ENCODE data around the gene FPGS.
A peak's percentile ranks its signal among the peaks of the same experiment; 100 is the strongest.

Gene FPGS

DNA sequence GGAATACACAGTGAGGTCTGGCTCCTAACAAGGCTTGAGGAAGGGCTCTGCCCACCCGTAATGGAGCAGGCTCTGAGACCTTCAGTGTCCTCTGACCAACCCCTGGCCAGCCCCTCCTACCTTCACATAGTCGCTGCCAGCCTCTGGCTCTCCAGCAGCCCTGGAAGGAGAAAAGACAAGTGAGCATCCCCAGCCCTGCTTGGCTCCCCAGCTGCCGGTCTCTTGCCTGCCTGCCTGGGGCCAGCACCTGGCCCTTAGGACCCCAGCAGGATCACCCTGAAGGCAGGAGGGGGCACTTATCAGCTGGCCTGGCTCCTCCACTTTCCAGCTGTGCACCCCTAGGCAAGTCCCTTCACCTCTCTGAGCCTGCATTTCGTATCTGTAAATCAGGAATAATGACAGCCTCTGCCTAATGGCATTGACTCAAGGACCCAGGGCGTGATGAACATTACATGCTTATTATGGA, 41.2 kb upstream of the FPGS start:
- peak overlapping the region; percentile 36 for H3K27ac ChIP-seq (ENCODE audit: low read depth, low read length, severe bottlenecking)
- H3K9me3 ChIP-seq (ENCODE audit: control insufficient read depth, low read length): no peaks in the 10 kb centered on the region
- peaks cover 6% of the 10 kb centered on the region for H3K36me3 ChIP-seq (ENCODE audit: control insufficient read depth, insufficient read depth, low read length)
- 68 to 72% methylated on average over 4 of the region's 5 CpGs for WGBS, 2 experiments (ENCODE audit: insufficient coverage in 2 of 2)
- H3K4me3 ChIP-seq (ENCODE audit: extremely low read depth, insufficient read depth, low read length, poor library complexity, severe bottlenecking): no peak overlapping the region
- peaks cover 36% of the 10 kb centered on the region for H3K4me1 ChIP-seq (ENCODE audit: control insufficient read depth, insufficient read depth, low read length, poor library complexity, severe bottlenecking)

DNA sequence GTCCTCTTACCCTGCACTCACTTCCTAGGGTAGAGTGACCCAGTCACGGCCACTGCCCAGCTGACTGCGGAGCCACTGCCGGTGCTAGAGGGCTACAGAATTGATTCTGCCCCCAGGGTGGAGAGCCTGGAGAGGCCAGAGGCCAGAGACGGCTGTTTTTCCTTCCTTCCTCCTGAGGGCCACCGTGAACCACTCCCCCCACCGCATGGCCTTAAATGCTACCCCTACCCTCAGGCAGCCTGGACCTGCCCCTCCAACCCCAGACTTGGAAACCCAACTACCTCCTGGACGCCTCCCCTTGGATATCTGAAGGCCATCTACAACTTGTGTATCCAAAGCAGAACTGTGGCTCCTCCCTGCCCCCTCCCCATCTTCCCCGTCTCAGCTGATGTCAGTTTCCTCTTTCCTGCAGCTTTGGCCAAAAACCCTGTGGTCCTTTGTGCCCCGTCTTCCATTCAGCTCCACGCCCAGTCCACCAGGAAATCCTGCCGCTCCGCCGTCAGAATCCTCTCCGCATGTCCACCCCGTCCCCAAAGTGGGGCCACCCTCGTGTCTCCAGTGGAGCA, 40.5 kb upstream of the FPGS start:
- no peaks in the 10 kb centered on the region for H3K9me3 ChIP-seq (ENCODE audit: control insufficient read depth, low read length)
- 47 to 54% methylated on average over 15 to 16 of the region's 16 CpGs for WGBS, 2 experiments (ENCODE audit: insufficient coverage in 2 of 2)
- H3K4me1 ChIP-seq (ENCODE audit: control insufficient read depth, insufficient read depth, low read length, poor library complexity, severe bottlenecking): peaks cover 40% of the 10 kb centered on the region
- H3K27ac ChIP-seq (ENCODE audit: low read depth, low read length, severe bottlenecking): peak overlapping the region; percentile 36
- peaks cover 10% of the 10 kb centered on the region for H3K36me3 ChIP-seq (ENCODE audit: control insufficient read depth, insufficient read depth, low read length)
- H3K4me3 ChIP-seq (ENCODE audit: extremely low read depth, insufficient read depth, low read length, poor library complexity, severe bottlenecking): no peak overlapping the region

DNA sequence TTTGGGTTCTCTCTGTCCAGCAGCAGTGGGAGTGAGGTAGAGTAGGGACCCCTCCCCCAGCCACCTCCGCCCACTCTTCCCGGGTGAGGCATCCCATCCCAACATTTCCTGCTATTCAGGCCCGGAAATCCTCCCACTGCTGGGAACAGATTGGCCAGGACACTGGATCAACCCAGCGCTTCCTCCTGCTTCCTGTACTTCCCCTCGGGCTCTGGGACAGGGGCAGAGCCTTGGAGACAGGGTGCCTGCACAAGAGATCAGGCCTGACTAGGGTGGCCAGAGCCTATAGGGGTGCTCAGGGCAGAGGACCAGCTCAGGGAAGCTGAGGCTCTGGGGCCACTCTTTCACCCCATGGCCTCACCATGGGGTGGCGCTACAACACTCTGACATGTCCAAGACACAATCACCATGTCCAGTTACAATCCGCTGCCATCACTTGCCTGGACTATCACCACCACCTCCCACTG, 38.7 kb upstream of the FPGS start:
- H3K4me1 ChIP-seq (ENCODE audit: control insufficient read depth, insufficient read depth, low read length, poor library complexity, severe bottlenecking): peaks cover 50% of the 10 kb centered on the region
- peaks cover 10% of the 10 kb centered on the region for H3K36me3 ChIP-seq (ENCODE audit: control insufficient read depth, insufficient read depth, low read length)
- H3K27ac ChIP-seq (ENCODE audit: low read depth, low read length, severe bottlenecking): no peak overlapping the region
- no peak overlapping the region for H3K4me3 ChIP-seq (ENCODE audit: extremely low read depth, insufficient read depth, low read length, poor library complexity, severe bottlenecking)
- WGBS, 2 experiments (ENCODE audit: insufficient coverage in 2 of 2): 51 to 53% methylated on average over 6 to 7 of the region's 7 CpGs
- H3K9me3 ChIP-seq (ENCODE audit: control insufficient read depth, low read length): no peaks in the 10 kb centered on the region

DNA sequence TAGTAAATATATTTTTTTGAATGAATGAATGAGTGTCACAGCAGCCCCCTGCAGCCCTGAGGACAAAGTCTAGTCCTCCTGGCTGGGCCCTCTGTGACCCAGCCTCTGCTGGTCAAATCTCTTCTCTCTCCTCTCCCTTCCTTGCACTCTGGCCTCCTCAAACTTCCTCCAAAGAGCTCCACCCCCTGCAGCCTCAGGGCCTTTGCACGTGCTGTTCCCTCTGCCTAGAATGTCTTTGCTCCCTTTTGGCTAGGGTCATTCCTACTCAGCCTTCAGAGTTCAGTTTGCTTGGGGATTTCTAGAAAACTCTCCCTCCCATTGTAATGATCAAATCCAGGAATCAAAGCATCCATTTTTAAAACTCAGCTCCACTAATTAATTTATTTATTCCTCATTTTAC, 37.3 kb upstream of the FPGS start:
- 71 to 83% methylated on average over 1 of the region's 1 CpG for WGBS, 2 experiments (ENCODE audit: insufficient coverage in 2 of 2)
- Histone ChIP-seq H3K9me3 (ENCODE audit: control insufficient read depth, low read length) (no peaks in the 10 kb centered on the region), H3K36me3 (ENCODE audit: control insufficient read depth, insufficient read depth, low read length) (peaks cover 10% of the 10 kb centered on the region)

DNA sequence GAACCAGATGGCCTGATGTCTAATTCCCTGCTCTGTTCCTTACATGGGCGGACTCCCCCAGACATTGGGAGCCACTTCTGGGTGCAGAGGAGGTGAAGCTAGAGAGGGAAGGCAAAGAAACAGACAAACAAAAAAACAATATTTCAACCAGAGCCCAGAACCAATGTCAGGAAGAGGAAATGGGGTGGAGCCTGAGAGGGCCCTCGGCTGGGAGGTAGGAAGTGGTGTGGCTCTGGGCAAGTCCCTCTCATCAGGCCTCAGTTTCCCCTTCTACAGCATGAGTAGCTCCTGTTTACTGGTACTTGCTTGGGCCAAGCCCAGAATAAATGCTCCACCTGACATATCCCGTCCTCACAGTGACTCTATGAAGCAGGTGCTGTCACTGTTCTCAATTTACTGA, 35.3 kb upstream of the FPGS start:
- Histone ChIP-seq H3K4me3 (ENCODE audit: extremely low read depth, insufficient read depth, low read length, poor library complexity, severe bottlenecking) (no peak overlapping the region), H3K4me1 (ENCODE audit: control insufficient read depth, insufficient read depth, low read length, poor library complexity, severe bottlenecking) (peaks cover 48% of the 10 kb centered on the region), H3K9me3 (ENCODE audit: control insufficient read depth, low read length) (no peaks in the 10 kb centered on the region), H3K36me3 (ENCODE audit: control insufficient read depth, insufficient read depth, low read length) (peaks cover 10% of the 10 kb centered on the region), H3K27ac (ENCODE audit: low read depth, low read length, severe bottlenecking) (peak overlapping the region; percentile 95)
- 100% methylated on average over 1 of the region's 3 CpGs for WGBS, 2 experiments (ENCODE audit: insufficient coverage in 2 of 2)

More for the DNA sequence above, 37.3 kb upstream of the FPGS start:
- Histone ChIP-seq H3K4me3 (ENCODE audit: extremely low read depth, insufficient read depth, low read length, poor library complexity, severe bottlenecking) (no peak overlapping the region), H3K4me1 (ENCODE audit: control insufficient read depth, insufficient read depth, low read length, poor library complexity, severe bottlenecking) (peaks cover 56% of the 10 kb centered on the region), H3K27ac (ENCODE audit: low read depth, low read length, severe bottlenecking) (no peak overlapping the region)

DNA sequence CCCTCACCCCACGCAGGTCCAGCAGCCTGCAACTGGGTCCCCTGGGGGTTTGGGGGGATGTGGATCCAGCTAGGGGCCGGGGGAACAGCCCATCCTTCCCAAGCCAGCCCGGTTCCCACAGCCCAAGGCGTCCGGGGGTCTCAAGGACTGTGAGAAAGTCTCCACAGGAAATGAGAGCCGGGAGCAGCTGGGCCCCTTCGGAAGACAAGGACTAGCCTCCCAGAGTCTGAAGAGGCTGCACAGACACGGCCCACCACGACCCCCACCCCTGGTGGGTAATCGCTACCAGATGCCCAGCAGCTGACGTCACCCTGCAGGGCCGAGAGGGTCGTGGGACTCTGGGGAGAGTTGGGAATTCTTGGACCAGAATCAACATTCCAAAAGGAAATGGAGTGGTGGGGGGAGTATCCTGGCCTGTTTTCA, 34.8 kb upstream of the FPGS start:
- Histone ChIP-seq H3K36me3 (ENCODE audit: control insufficient read depth, insufficient read depth, low read length) (peaks cover 10% of the 10 kb centered on the region), H3K4me3 (ENCODE audit: extremely low read depth, insufficient read depth, low read length, poor library complexity, severe bottlenecking) (no peak overlapping the region), H3K27ac (ENCODE audit: low read depth, low read length, severe bottlenecking) (peak overlapping the region; percentile 95), H3K9me3 (ENCODE audit: control insufficient read depth, low read length) (no peaks in the 10 kb centered on the region), H3K4me1 (ENCODE audit: control insufficient read depth, insufficient read depth, low read length, poor library complexity, severe bottlenecking) (peaks cover 44% of the 10 kb centered on the region)
- 31 to 48% methylated on average over 6 to 8 of the region's 13 CpGs for WGBS, 2 experiments (ENCODE audit: insufficient coverage in 2 of 2)

DNA sequence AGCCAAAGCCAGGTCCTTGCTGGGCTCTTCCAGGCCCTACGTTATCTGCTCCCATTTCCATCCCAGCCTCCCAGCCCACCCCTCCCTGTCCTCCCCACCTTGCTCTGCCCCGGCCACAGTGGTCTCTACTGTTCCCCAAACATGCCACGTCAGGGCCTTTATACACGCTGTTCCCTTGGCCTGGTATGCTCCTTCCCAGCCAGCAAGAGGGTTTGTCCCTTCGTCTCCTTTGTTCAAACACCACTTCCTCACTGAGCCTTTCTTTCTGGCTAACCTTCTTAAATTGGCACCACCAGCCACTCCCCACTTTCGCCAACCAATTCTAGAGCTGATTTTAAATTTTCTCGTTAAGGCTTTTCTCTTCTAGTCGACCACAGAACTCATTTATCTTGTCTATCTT, 34.0 kb upstream of the FPGS start:
- H3K27ac ChIP-seq (ENCODE audit: low read depth, low read length, severe bottlenecking): peak overlapping the region; percentile 95
- no peaks in the 10 kb centered on the region for H3K9me3 ChIP-seq (ENCODE audit: control insufficient read depth, low read length)
- H3K4me3 ChIP-seq (ENCODE audit: extremely low read depth, insufficient read depth, low read length, poor library complexity, severe bottlenecking): no peak overlapping the region
- H3K36me3 ChIP-seq (ENCODE audit: control insufficient read depth, insufficient read depth, low read length): peaks cover 10% of the 10 kb centered on the region
- 90 to 93% methylated on average over 8 of the region's 8 CpGs for WGBS, 2 experiments (ENCODE audit: insufficient coverage in 2 of 2)
- H3K4me1 ChIP-seq (ENCODE audit: control insufficient read depth, insufficient read depth, low read length, poor library complexity, severe bottlenecking): peaks cover 37% of the 10 kb centered on the region

DNA sequence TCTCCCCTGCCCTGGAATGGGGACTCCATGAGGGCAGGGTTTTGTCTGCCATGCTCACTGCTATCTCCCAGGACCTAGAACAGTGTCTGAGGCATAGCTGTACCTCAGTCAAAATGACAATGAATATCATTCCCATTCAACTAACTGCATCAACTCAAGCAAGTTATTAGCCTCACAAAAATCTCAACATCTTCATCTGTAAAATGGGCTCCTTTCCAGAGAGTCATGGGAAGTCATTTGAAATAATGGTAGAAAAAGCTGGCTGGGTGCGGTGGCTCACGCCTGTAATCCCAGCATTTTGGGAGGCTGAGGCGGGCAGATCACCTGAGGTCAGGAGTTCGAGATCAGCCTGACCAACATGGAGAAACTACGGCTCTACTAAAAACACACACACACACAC, 33.6 kb upstream of the FPGS start:
- H3K36me3 ChIP-seq (ENCODE audit: control insufficient read depth, insufficient read depth, low read length): peaks cover 10% of the 10 kb centered on the region
- peak overlapping the region; percentile 95 for H3K27ac ChIP-seq (ENCODE audit: low read depth, low read length, severe bottlenecking)
- peaks cover 33% of the 10 kb centered on the region for H3K4me1 ChIP-seq (ENCODE audit: control insufficient read depth, insufficient read depth, low read length, poor library complexity, severe bottlenecking)
- H3K4me3 ChIP-seq (ENCODE audit: extremely low read depth, insufficient read depth, low read length, poor library complexity, severe bottlenecking): no peak overlapping the region
- WGBS, 2 experiments (ENCODE audit: insufficient coverage in 2 of 2): 85 to 100% methylated on average over 3 to 4 of the region's 5 CpGs
- H3K9me3 ChIP-seq (ENCODE audit: control insufficient read depth, low read length): no peaks in the 10 kb centered on the region

DNA sequence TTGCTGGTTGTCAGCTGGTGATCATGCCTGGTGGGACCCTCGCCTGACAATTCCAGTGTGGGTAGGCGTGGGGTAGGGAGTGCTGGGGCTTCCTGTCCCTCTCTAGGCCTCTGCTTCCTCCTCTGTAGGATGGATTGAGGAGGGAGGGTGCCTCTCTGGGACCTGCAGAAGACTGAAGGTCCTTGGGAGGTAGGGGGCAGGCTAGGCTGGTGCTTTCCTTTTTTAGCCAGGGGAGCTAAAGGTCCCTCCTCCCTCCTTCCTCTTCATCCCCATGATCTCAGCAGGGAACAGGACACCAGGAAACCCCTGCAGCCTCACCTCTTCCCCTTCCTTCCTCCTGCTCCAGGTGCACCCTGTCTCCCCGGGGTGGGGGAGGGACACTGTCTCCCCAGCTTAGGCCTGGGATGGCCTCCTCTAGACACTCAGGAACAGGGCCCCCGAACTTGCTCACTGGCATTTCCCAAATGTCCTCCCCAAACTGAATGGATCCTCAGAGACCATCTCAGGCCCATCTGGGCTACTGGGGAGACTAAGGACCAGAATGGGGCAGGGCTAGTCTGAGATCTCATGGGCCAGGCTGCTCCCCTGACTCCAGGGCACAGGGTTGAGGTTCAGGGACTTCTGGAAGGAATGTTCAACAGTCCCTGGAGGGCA, 32.6 kb upstream of the FPGS start:
- Histone ChIP-seq H3K36me3 (ENCODE audit: control insufficient read depth, insufficient read depth, low read length) (peaks cover 10% of the 10 kb centered on the region), H3K4me3 (ENCODE audit: extremely low read depth, insufficient read depth, low read length, poor library complexity, severe bottlenecking) (peak overlapping the region; percentile 49), H3K4me1 (ENCODE audit: control insufficient read depth, insufficient read depth, low read length, poor library complexity, severe bottlenecking) (peaks cover 29% of the 10 kb centered on the region), H3K9me3 (ENCODE audit: control insufficient read depth, low read length) (no peaks in the 10 kb centered on the region), H3K27ac (ENCODE audit: low read depth, low read length, severe bottlenecking) (no peak overlapping the region)
- 79 to 96% methylated on average over 2 to 4 of the region's 4 CpGs for WGBS, 2 experiments (ENCODE audit: insufficient coverage in 2 of 2)

DNA sequence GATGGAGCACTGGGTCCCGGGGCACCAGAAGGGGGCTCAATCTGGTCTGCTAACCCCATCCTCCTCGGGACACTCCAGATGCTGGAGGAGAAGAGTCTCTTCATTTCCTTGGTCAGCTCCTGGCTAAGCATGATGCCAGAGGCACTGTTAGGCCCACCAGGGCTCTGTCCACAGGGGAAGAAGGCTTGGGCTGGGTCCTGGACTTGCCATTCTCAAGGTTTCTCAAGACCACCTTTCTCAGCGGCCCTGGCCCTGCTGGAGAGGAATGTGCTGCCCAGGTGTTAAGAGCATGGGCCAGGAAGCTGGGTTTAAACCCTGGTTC, 32.1 kb upstream of the FPGS start:
- WGBS, 2 experiments (ENCODE audit: insufficient coverage in 2 of 2): 53 to 54% methylated on average over 3 of the region's 3 CpGs
- H3K4me3 ChIP-seq (ENCODE audit: extremely low read depth, insufficient read depth, low read length, poor library complexity, severe bottlenecking): peak overlapping the region; percentile 49

DNA sequence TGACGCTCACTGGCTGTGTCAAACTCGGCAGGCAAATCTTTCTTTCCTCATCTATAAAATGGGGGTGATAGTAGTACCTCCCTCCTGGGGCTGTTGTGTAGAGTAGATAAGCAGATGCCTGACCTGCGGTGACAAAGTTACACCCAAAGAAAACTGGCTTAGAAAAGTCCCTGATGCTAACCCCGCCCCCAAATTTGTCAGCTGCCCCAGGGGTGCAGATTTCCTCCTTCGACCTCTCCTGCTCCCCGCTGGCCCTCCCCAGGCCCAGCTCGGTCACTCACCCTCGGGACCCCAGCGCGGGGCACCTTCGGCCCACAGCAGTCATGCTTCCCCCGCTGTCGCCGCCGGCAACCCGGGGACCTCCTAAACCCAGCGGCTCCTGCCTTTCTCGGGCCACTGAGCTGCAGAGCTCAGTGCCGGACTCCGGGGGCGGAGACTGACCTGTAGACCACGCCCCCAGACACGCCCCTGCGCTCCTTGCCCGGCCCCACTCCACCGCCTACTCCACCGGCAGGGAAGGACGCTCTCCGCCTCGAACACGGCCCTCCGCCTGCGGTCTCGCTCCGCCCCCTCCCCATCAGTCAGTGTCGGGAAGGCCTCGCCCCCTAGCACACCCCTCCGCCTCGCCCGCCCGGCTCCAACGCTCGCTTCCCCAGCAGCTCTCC, 31.6 kb upstream of the FPGS start:
- H3K4me1 ChIP-seq (ENCODE audit: control insufficient read depth, insufficient read depth, low read length, poor library complexity, severe bottlenecking): peaks cover 29% of the 10 kb centered on the region
- 1 to 2% methylated on average over 30 to 39 of the region's 43 CpGs for WGBS, 2 experiments (ENCODE audit: insufficient coverage in 2 of 2)
- H3K27ac ChIP-seq (ENCODE audit: low read depth, low read length, severe bottlenecking): no peak overlapping the region
- H3K4me3 ChIP-seq (ENCODE audit: extremely low read depth, insufficient read depth, low read length, poor library complexity, severe bottlenecking): peak overlapping the region; percentile 49
- H3K9me3 ChIP-seq (ENCODE audit: control insufficient read depth, low read length): no peaks in the 10 kb centered on the region
- H3K36me3 ChIP-seq (ENCODE audit: control insufficient read depth, insufficient read depth, low read length): peaks cover 7% of the 10 kb centered on the region

More for the DNA sequence above, 32.1 kb upstream of the FPGS start:
- peaks cover 29% of the 10 kb centered on the region for H3K4me1 ChIP-seq (ENCODE audit: control insufficient read depth, insufficient read depth, low read length, poor library complexity, severe bottlenecking)
- H3K27ac ChIP-seq (ENCODE audit: low read depth, low read length, severe bottlenecking): peak overlapping the region; percentile 3
- H3K9me3 ChIP-seq (ENCODE audit: control insufficient read depth, low read length): no peaks in the 10 kb centered on the region
- peaks cover 10% of the 10 kb centered on the region for H3K36me3 ChIP-seq (ENCODE audit: control insufficient read depth, insufficient read depth, low read length)

All from mesodermal cell (in vitro differentiated cells).